HL-60 (cell line): ENCODE results near the gene METTL16.

Source experiments
- CTCF ChIP-seq: IDR thresholded peaks from one replicate; pipeline ENCODE4 v1.5.1; 2011; ENCODE audit warnings: low read length, control low read depth, inconsistent platforms; ENCODE audit not compliant: insufficient read depth
- GABPA ChIP-seq: IDR thresholded peaks from 2 replicates; pipeline ENCODE4 v1.6.1; 2012; ENCODE audit warnings: low read depth
- POLR2AphosphoS5 ChIP-seq: IDR thresholded peaks from 2 replicates; pipeline ENCODE4 v1.6.1; 2012; ENCODE audit warnings: low read depth
- SPI1 ChIP-seq: IDR thresholded peaks from 2 replicates; pipeline ENCODE4 v1.6.1; 2012; ENCODE audit warnings: low read depth, mild to moderate bottlenecking, borderline replicate concordance

GRCh38 chr17:2380226-2380922 is 131.3 kb downstream of the METTL16 start:
- TF ChIP-seq CTCF (no peak), POLR2AphosphoS5 (no peak), GABPA (no peak), SPI1 (no peak)
